Esophagus squamous epithelium (tissue), 4 donors: ENCODE measurements around the gene SPEG.

Source experiments
- POLR2A ChIP-seq, 4 donors: fragments of 450-650 bp; IDR thresholded peaks; one replicate each; pipeline ENCODE4 v1.6.1; 2017; ENCODE audit warnings: antibody characterized with exemption in 4 of 4, mild to moderate bottlenecking in 4 of 4, moderate library complexity in 3 of 4
- TF ChIP-seq, protein P1 (sequence below), 6 experiments: fragments of 450-650 bp in 4 of 6; fragments of 200-600 bp in 2 of 6; sonication (generic) in 2 of 6; IDR thresholded peaks; one replicate each; pipeline ENCODE4 v1.5.1; 2016 to 2019; ENCODE audit warnings: antibody characterized with exemption in 6 of 6, mild to moderate bottlenecking in 4 of 6, moderate library complexity in 4 of 6

DNA sequence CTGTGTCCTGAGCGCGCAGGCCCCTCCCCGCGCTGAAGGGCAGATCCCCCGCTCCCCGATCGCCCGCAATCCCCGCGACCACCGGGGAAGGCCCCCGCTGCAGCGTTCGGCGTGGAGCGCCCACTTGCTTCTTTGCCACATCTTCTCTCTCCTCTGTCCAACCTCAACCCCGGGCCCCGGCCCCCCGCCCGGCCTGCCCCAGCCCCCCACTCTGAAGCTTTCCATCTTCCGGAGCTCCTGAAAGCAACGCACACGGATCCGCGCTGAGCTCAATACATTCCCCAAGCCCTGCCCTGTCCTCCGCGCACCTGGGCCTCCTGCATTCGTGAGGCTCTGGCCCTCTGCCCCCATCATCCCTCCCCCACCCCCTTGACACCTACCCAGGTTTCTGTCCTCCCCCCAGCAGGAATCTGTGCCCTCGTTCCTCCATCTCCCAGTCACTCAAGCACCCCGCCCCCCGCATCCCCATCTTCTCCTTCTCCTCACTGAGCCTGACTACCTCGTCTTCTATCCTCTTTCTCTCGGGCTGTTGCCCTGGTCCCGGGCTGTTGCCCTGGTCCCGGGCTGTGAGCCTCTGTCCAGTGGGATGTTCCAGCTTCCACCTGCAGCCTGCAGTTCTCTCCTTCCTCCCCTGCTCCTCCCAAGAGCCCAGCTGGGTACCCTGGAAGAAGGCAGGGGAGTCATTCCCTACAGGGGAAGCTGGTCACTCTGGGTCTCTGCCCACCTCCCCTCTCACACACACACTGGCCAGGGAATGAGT is 7.8 kb downstream of the SPEG start:
- TF ChIP-seq, protein P1, sequence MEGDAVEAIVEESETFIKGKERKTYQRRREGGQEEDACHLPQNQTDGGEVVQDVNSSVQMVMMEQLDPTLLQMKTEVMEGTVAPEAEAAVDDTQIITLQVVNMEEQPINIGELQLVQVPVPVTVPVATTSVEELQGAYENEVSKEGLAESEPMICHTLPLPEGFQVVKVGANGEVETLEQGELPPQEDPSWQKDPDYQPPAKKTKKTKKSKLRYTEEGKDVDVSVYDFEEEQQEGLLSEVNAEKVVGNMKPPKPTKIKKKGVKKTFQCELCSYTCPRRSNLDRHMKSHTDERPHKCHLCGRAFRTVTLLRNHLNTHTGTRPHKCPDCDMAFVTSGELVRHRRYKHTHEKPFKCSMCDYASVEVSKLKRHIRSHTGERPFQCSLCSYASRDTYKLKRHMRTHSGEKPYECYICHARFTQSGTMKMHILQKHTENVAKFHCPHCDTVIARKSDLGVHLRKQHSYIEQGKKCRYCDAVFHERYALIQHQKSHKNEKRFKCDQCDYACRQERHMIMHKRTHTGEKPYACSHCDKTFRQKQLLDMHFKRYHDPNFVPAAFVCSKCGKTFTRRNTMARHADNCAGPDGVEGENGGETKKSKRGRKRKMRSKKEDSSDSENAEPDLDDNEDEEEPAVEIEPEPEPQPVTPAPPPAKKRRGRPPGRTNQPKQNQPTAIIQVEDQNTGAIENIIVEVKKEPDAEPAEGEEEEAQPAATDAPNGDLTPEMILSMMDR (IDR thresholded peaks at IDR 0.05) = no peak
- no peak for TF ChIP-seq POLR2A (IDR thresholded peaks at IDR 0.05)
